Osteoblast (primary cell): ENCODE data around the gene C1orf159. TPM values are rescaled to one million over a fixed set of nuclear protein-coding genes. Genes with fewer than 3 reads are reported as not detected.

ENCODE experiments used
- DNase-seq: peaks from one replicate; pipeline ENCODE4 v3.0.0; 2011; ENCODE audit warnings: low spot score, mixed read lengths; ENCODE audit not compliant: insufficient read length; ENCODE audit errors: missing footprints
- H2AFZ ChIP-seq: 2 replicates; pipeline ENCODE4 v1.6.0; 2011; ENCODE audit warnings: mild to moderate bottlenecking, low read length
- H3K27ac ChIP-seq: 2 replicates; pipeline ENCODE4 v1.5.1; 2011; ENCODE audit warnings: mild to moderate bottlenecking, low read depth, low read length, moderate library complexity
- H3K27me3 ChIP-seq: 2 replicates; pipeline ENCODE4 v1.6.0; 2012; ENCODE audit warnings: mild to moderate bottlenecking, control low read depth, inconsistent platforms, low read length, moderate library complexity; ENCODE audit not compliant: insufficient read depth
- H3K36me3 ChIP-seq: 2 replicates; pipeline ENCODE4 v1.5.1; 2011; ENCODE audit warnings: mild to moderate bottlenecking, low read length, control low read depth, moderate library complexity; ENCODE audit not compliant: insufficient read depth
- H3K4me1 ChIP-seq: 2 replicates; pipeline ENCODE4 v1.5.1; 2011; ENCODE audit warnings: mild to moderate bottlenecking, low read length, control low read depth, moderate library complexity; ENCODE audit not compliant: insufficient read depth
- H3K4me2 ChIP-seq: 2 replicates; pipeline ENCODE4 v1.6.0; 2011; ENCODE audit warnings: mild to moderate bottlenecking, low read length; ENCODE audit not compliant: insufficient read depth
- H3K4me3 ChIP-seq: fragments of 200-600 bp; sonication (generic); 3 replicates; pipeline ENCODE4 v1.5.1; 2012; ENCODE audit warnings: mild to moderate bottlenecking, low read length, inconsistent platforms; ENCODE audit not compliant: insufficient read depth
- H3K79me2 ChIP-seq: 2 replicates; pipeline ENCODE4 v1.6.0; 2012; ENCODE audit warnings: mild to moderate bottlenecking, low read length, control low read depth, inconsistent platforms; ENCODE audit not compliant: insufficient read depth
- H3K9me3 ChIP-seq: 2 replicates; pipeline ENCODE4 v1.5.1; 2011; ENCODE audit warnings: low read depth, low read length, control low read depth
- H4K20me1 ChIP-seq: 2 replicates; pipeline ENCODE4 v1.6.0; 2012; ENCODE audit warnings: mild to moderate bottlenecking, low read length, control low read depth; ENCODE audit not compliant: insufficient read depth
- total RNA-seq: library from RNA; depleted of rRNA; stranded (reverse); fragments of >200 nt; gene quantifications from 2 replicates; pipeline ENCODE4 v1.2.3, GENCODE V29; 2012
- TF ChIP-seq, protein P1 (sequence below): IDR thresholded peaks from 2 replicates; pipeline ENCODE4 v1.5.1; 2011; ENCODE audit warnings: mild to moderate bottlenecking, low read depth, low read length, moderate library complexity; ENCODE audit errors: extremely low read depth

Gene C1orf159
- total RNA-seq, 1 donor = 5.4 TPM

GRCh38 chr1:1046767-1047166 lies 69.1 kb downstream of the C1orf159 start:
- Histone ChIP-seq H3K27me3 (no peaks in the 10 kb centered on the region), H3K4me2 (no peak overlapping the region), H3K4me1 (no peaks in the 10 kb centered on the region), H3K27ac (no peak overlapping the region), H3K36me3 (no peaks in the 10 kb centered on the region), H3K4me3 (no peak overlapping the region), H4K20me1 (no peaks in the 10 kb centered on the region), H3K79me2 (no peaks in the 10 kb centered on the region), H3K9me3 (no peaks in the 10 kb centered on the region), H2AFZ (no peak overlapping the region)
- DNase-seq = no peak
- TF ChIP-seq, protein P1, sequence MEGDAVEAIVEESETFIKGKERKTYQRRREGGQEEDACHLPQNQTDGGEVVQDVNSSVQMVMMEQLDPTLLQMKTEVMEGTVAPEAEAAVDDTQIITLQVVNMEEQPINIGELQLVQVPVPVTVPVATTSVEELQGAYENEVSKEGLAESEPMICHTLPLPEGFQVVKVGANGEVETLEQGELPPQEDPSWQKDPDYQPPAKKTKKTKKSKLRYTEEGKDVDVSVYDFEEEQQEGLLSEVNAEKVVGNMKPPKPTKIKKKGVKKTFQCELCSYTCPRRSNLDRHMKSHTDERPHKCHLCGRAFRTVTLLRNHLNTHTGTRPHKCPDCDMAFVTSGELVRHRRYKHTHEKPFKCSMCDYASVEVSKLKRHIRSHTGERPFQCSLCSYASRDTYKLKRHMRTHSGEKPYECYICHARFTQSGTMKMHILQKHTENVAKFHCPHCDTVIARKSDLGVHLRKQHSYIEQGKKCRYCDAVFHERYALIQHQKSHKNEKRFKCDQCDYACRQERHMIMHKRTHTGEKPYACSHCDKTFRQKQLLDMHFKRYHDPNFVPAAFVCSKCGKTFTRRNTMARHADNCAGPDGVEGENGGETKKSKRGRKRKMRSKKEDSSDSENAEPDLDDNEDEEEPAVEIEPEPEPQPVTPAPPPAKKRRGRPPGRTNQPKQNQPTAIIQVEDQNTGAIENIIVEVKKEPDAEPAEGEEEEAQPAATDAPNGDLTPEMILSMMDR = no peak

- H4K20me1 ChIP-seq = no peaks in the 10 kb centered on the region
- no peaks in the 10 kb centered on the region for H3K27me3 ChIP-seq
- H3K4me1 ChIP-seq = no peaks in the 10 kb centered on the region
- H3K4me2 ChIP-seq = no peak overlapping the region
- H3K36me3 ChIP-seq = no peaks in the 10 kb centered on the region
- no peak for DNase-seq
- TF ChIP-seq, protein P1 = no peak
- H3K9me3 ChIP-seq = no peaks in the 10 kb centered on the region
- H3K4me3 ChIP-seq = no peak overlapping the region
- H2AFZ ChIP-seq = no peak overlapping the region
- no peak overlapping the region for H3K27ac ChIP-seq
- H3K79me2 ChIP-seq = no peaks in the 10 kb centered on the region
Observed at GRCh38 chr1:1046243-1046642, 69.6 kb downstream of the C1orf159 start.

GRCh38 chr1:1045129-1045528 lies 70.8 kb downstream of the C1orf159 start:
- Histone ChIP-seq H2AFZ (no peak overlapping the region), H3K36me3 (no peaks in the 10 kb centered on the region), H3K9me3 (no peaks in the 10 kb centered on the region), H3K4me2 (no peak overlapping the region), H3K27me3 (no peaks in the 10 kb centered on the region), H3K4me3 (no peak overlapping the region), H4K20me1 (no peaks in the 10 kb centered on the region), H3K79me2 (no peaks in the 10 kb centered on the region), H3K4me1 (peaks cover 5% of the 10 kb centered on the region), H3K27ac (no peak overlapping the region)
- DNase-seq = no peak
- TF ChIP-seq, protein P1 = no peak

DNA sequence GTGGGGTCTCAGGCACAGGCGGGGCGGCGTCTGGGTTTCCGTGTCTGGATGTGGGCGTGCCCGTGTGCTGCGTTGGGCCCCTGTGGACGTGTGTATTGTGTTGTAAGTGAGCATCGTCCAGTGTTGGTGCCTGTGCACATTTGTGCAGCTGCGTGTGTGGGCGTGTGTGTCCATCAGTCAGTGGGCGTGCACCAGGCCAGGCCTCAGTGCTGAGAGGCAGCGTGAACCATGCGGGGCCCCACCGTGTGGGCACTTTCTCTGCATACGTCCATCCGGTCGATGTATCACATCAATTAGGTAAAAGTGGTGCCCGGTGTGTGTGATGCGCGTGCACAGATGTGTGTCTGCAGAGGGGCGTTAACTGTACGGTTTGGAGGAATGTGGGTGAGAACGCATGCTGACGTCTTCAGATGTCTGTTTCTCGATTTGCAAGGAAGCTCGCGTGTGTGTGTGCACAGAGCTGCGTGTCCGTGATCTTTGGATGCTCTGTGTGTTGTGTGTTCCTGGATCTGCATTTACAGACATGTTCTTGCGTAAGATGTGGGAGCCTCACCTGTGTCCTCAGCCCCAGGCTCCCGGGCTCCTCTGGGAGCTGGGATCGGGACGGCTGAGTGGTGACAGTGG lies 71.3 kb downstream of the C1orf159 start:
- Histone ChIP-seq H3K36me3 (no peaks in the 10 kb centered on the region), H4K20me1 (no peaks in the 10 kb centered on the region)
- TF ChIP-seq, protein P1 = no peak

More for the DNA sequence above, 71.3 kb downstream of the C1orf159 start:
- H3K4me2 ChIP-seq = no peak overlapping the region
- no peaks in the 10 kb centered on the region for H3K79me2 ChIP-seq
- H3K27me3 ChIP-seq = no peaks in the 10 kb centered on the region
- no peak for DNase-seq
- H3K4me3 ChIP-seq = no peak overlapping the region
- no peak overlapping the region for H2AFZ ChIP-seq
- H3K4me1 ChIP-seq = peaks cover 7% of the 10 kb centered on the region
- H3K27ac ChIP-seq = no peak overlapping the region
- H3K9me3 ChIP-seq = no peaks in the 10 kb centered on the region
